ENCODE results near the gene ASPSCR1. TPM values are rescaled to one million over a fixed set of nuclear protein-coding genes. Genes with fewer than 3 reads are reported as not detected.

ASPSCR1 gene
- total and polyA plus RNA-seq, 9 of the 15 experiments (the other 6 are each of a cell fraction or from before 2014, with no cell fraction given) = 0.90 to 36.9 (median 11.6) TPM

- no peak for TF ChIP-seq ELF2 (CRISPR knock-in tag; IDR thresholded peaks at IDR 0.05)
- 0 out of 2 replicates have a peak, but pooled peaks have one; percentile 41 for TF ChIP-seq KLF6 (CRISPR knock-in tag; IDR thresholded peaks at IDR 0.05; ENCODE audit: borderline replicate concordance)
- TF ChIP-seq HNRNPUL1 (IDR thresholded peaks at IDR 0.05; ENCODE audit: low read length) = no peak
- no peak for TF ChIP-seq U2AF2 (optimal IDR thresholded peaks at IDR 0.05; ENCODE audit: low read depth, low read length)
- no peak for TF ChIP-seq RFX5 (IDR thresholded peaks at IDR 0.05; ENCODE audit: low read depth, low read length)
- TF ChIP-seq THRAP3 (IDR thresholded peaks at IDR 0.05; ENCODE audit: borderline replicate concordance) = 0 out of 2 replicates have a peak, but pooled peaks have one; percentile 52
- peak; percentile 39; the same call in 1 of the 2 replicates for TF ChIP-seq STAG1 (CRISPR knock-in tag; IDR thresholded peaks at IDR 0.05; ENCODE audit: borderline replicate concordance)
- TF ChIP-seq TAL1 (IDR thresholded peaks at IDR 0.05) = no peak
- no peak for TF ChIP-seq ZNF586 (CRISPR knock-in tag; conservative IDR thresholded peaks at IDR 0.05)
- TF ChIP-seq ATF4 (CRISPR knock-in tag; IDR thresholded peaks at IDR 0.05) = 0 out of 2 replicates have a peak, but pooled peaks have one; percentile 51
- TF ChIP-seq ELF1 (tag; IDR thresholded peaks at IDR 0.05) = peak; percentile 36; the same call in 1 of the 2 replicates
- TF ChIP-seq TRIM25 (IDR thresholded peaks at IDR 0.05; ENCODE audit: borderline replicate concordance) = no peak
- peak; percentile 79; the same call in 1 of the 2 replicates for TF ChIP-seq XRCC5 (IDR thresholded peaks at IDR 0.05; ENCODE audit: low read depth, low read length)
- 0 out of 2 replicates have a peak, but pooled peaks have one; percentile 19 for TF ChIP-seq ZNF311 (CRISPR knock-in tag; IDR thresholded peaks at IDR 0.05)
- peak; percentile 92; the same call in 1 of the 2 replicates for TF ChIP-seq ERF (CRISPR knock-in tag; IDR thresholded peaks at IDR 0.05)
- no peak for TF ChIP-seq RUNX1 (IDR thresholded peaks at IDR 0.05; ENCODE audit: low read depth)
- TF ChIP-seq ZNF79 (CRISPR knock-in tag; IDR thresholded peaks at IDR 0.05; ENCODE audit: low read depth) = no peak
- TF ChIP-seq ZHX1 (conservative IDR thresholded peaks at IDR 0.05; ENCODE audit: low read length) = no peak
- no peak for TF ChIP-seq NFYB (IDR thresholded peaks at IDR 0.05; ENCODE audit: extremely low read depth, insufficient read length)
- no peak for TF ChIP-seq NFATC3 (IDR thresholded peaks at IDR 0.05)
- no peak for TF ChIP-seq ZNF282 (CRISPR knock-in tag; IDR thresholded peaks at IDR 0.05)
- no peak for TF ChIP-seq TEAD4 (IDR thresholded peaks at IDR 0.05; ENCODE audit: low read length)
- no peak for TF ChIP-seq TEAD4 (CRISPR knock-in tag; IDR thresholded peaks at IDR 0.05; ENCODE audit: borderline replicate concordance)
- no peak for TF ChIP-seq CGGBP1 (CRISPR knock-in tag; IDR thresholded peaks at IDR 0.05)
- no peak for TF ChIP-seq HDGF (IDR thresholded peaks at IDR 0.05)
- no peak for TF ChIP-seq FOXA1 (IDR thresholded peaks at IDR 0.05; ENCODE audit: borderline replicate concordance)
These were observed 88.3 kb downstream of the ASPSCR1 start, which contains the start of gene DUS1L (continued) for GRCh38 chr17:82065638-82066303.

Measured in K562 (cell line).